OCI-LY1 (cell line): ENCODE measurements around the gene CMTR2.

Source experiments
- H2AFZ ChIP-seq: fragments of 200-600 bp; sonication (generic), shearing (Covaris generic); 2 replicates; pipeline ENCODE4 v1.6.0; 2014; ENCODE audit warnings: antibody characterized with exemption, mild to moderate bottlenecking, low read length
- H3F3A ChIP-seq: fragments of 200-600 bp; sonication (generic), shearing (Covaris generic); 2 replicates; pipeline ENCODE4 v1.6.0; 2014; ENCODE audit warnings: mild to moderate bottlenecking, antibody characterized with exemption, low read length, moderate library complexity; ENCODE audit not compliant: insufficient read depth
- H3K27ac ChIP-seq: fragments of 200-600 bp; sonication (generic); 2 replicates; pipeline ENCODE4 v1.5.1; 2014; ENCODE audit warnings: low read length, mixed run types, mild to moderate bottlenecking, low read depth; ENCODE audit not compliant: poor library complexity, severe bottlenecking
- H3K27me3 ChIP-seq: fragments of 200-600 bp; sonication (generic); 2 replicates; pipeline ENCODE4 v1.6.0; 2014; ENCODE audit warnings: antibody characterized with exemption, mild to moderate bottlenecking, low read length, moderate library complexity; ENCODE audit not compliant: insufficient read depth
- H3K36me3 ChIP-seq: fragments of 200-600 bp; sonication (generic); 2 replicates; pipeline ENCODE4 v1.6.1; 2014; ENCODE audit warnings: mild to moderate bottlenecking, antibody characterized with exemption, low read length, moderate library complexity, mixed read lengths; ENCODE audit not compliant: insufficient read depth
- H3K4me1 ChIP-seq: fragments of 200-600 bp; sonication (generic); 2 replicates; pipeline ENCODE4 v1.5.1; 2014; ENCODE audit warnings: mild to moderate bottlenecking, low read length, moderate library complexity; ENCODE audit not compliant: insufficient read depth, severe bottlenecking
- H3K4me2 ChIP-seq: fragments of 200-600 bp; sonication (generic), shearing (Covaris generic); 2 replicates; pipeline ENCODE4 v1.6.1; 2014; ENCODE audit warnings: low read length
- H3K4me3 ChIP-seq: fragments of 200-600 bp; sonication (generic); 2 replicates; pipeline ENCODE4 v1.5.1; 2014; ENCODE audit warnings: low read length, low read depth, mild to moderate bottlenecking, mixed read lengths; ENCODE audit not compliant: poor library complexity, severe bottlenecking
- H3K79me2 ChIP-seq: fragments of 200-600 bp; shearing (Covaris generic); 2 replicates; pipeline ENCODE4 v1.6.1; 2016; ENCODE audit warnings: mixed run types, low read length, mixed read lengths; ENCODE audit not compliant: insufficient read depth
- H3K9ac ChIP-seq: fragments of 200-600 bp; sonication (generic), shearing (Covaris generic); 2 replicates; pipeline ENCODE4 v1.6.1; 2014; ENCODE audit warnings: mild to moderate bottlenecking, low read length, mixed read lengths
- H3K9me2 ChIP-seq: fragments of 200-600 bp; sonication (generic), shearing (Covaris generic); 2 replicates; pipeline ENCODE4 v1.6.1; 2014; ENCODE audit warnings: low read depth, mild to moderate bottlenecking, low read length, mixed read lengths
- H3K9me3 ChIP-seq: fragments of 200-600 bp; shearing (Covaris generic); 2 replicates; pipeline ENCODE4 v1.6.1; 2014; ENCODE audit warnings: low read length, mixed read lengths
- H4K20me1 ChIP-seq: fragments of 200-600 bp; sonication (generic), shearing (Covaris generic); 2 replicates; pipeline ENCODE4 v1.6.0; 2016; ENCODE audit warnings: mild to moderate bottlenecking, low read length; ENCODE audit not compliant: insufficient read depth
- EZH2 ChIP-seq: fragments of 200-600 bp; sonication (generic), shearing (Covaris generic); IDR thresholded peaks from 2 replicates; pipeline ENCODE4 v1.8.0; 2017; ENCODE audit warnings: borderline replicate concordance, mixed run types, mild to moderate bottlenecking, antibody characterized with exemption, low read length, moderate library complexity, mixed read lengths
- TF ChIP-seq, protein P1 (sequence below): fragments of 200-600 bp; sonication (generic), shearing (Covaris generic); IDR thresholded peaks from 2 replicates; pipeline ENCODE4 v1.5.1; 2017; ENCODE audit warnings: mild to moderate bottlenecking, antibody characterized with exemption, low read length, moderate library complexity, mixed read lengths

Gene CMTR2

DNA sequence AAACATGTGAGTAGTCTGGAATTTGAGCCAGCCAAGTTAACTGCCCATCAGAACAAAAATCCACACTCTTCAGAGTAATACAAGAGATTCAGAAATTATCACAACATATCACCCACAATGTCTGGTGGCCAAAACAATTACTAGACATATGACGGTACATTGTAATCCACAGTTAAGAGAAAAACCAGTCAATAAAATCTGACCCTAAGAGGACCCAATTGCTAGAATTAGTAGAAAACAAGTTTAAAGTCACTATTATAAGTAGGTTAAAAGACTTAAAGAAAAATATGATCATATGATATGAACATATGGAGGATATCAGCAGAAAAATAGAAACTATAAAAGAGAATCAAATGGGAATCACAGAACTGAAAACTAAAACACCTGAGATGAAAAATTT lies 15.8 kb downstream of the CMTR2 start:
- no peaks in the 10 kb centered on the region for H3F3A ChIP-seq

DNA sequence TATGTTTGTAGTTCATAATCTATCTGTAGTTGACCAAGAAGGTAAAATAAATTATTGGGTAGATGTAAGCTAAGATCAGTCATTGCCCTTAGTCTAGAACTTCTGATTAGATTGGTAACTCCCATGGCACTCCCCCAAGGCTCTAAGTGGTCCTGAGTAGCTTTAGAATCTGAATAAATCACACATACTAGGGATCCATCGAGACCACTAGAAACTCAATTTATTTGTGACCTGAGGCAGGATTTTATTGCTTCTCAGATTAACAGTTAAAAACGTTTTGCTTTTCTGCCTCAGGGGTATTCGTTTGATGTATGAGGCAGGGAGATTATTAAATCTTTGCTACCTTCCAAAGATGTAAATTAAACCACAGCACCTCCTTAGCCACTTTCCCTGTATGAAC lies 24.9 kb downstream of the CMTR2 start:
- no peaks in the 10 kb centered on the region; the same call in 1 of the 2 replicates for H3K36me3 ChIP-seq
- H3K4me2 ChIP-seq = no peak overlapping the region
- no peaks in the 10 kb centered on the region for H3K4me1 ChIP-seq
- peaks cover 3% of the 10 kb centered on the region; the same call in 1 of the 2 replicates for H3K27me3 ChIP-seq
- no peak overlapping the region for H3K9ac ChIP-seq
- no peak overlapping the region for H2AFZ ChIP-seq
- H3K79me2 ChIP-seq = no peaks in the 10 kb centered on the region
- no peaks in the 10 kb centered on the region for H3K9me2 ChIP-seq
- no peak overlapping the region for H3K4me3 ChIP-seq
- H3K27ac ChIP-seq = no peak overlapping the region
- H4K20me1 ChIP-seq = 0 out of 2 replicates have a peak, but pooled peaks cover under 1% of the 10 kb centered on the region
- H3F3A ChIP-seq = no peaks in the 10 kb centered on the region
- no peaks in the 10 kb centered on the region for H3K9me3 ChIP-seq
- TF ChIP-seq EZH2 = no peak

More for the DNA sequence above, 15.8 kb downstream of the CMTR2 start:
- Histone ChIP-seq H2AFZ (no peak overlapping the region), H3K9ac (no peak overlapping the region), H3K4me2 (no peak overlapping the region), H3K27ac (no peak overlapping the region), H3K4me1 (no peaks in the 10 kb centered on the region), H3K4me3 (no peak overlapping the region), H3K36me3 (no peaks in the 10 kb centered on the region; the same call in 1 of the 2 replicates), H3K79me2 (no peaks in the 10 kb centered on the region), H4K20me1 (0 out of 2 replicates have a peak, but pooled peaks cover 2% of the 10 kb centered on the region), H3K9me3 (peaks cover 3% of the 10 kb centered on the region; the same call in 1 of the 2 replicates), H3K9me2 (no peaks in the 10 kb centered on the region), H3K27me3 (peaks cover 3% of the 10 kb centered on the region; the same call in 1 of the 2 replicates)
- TF ChIP-seq, protein P1, sequence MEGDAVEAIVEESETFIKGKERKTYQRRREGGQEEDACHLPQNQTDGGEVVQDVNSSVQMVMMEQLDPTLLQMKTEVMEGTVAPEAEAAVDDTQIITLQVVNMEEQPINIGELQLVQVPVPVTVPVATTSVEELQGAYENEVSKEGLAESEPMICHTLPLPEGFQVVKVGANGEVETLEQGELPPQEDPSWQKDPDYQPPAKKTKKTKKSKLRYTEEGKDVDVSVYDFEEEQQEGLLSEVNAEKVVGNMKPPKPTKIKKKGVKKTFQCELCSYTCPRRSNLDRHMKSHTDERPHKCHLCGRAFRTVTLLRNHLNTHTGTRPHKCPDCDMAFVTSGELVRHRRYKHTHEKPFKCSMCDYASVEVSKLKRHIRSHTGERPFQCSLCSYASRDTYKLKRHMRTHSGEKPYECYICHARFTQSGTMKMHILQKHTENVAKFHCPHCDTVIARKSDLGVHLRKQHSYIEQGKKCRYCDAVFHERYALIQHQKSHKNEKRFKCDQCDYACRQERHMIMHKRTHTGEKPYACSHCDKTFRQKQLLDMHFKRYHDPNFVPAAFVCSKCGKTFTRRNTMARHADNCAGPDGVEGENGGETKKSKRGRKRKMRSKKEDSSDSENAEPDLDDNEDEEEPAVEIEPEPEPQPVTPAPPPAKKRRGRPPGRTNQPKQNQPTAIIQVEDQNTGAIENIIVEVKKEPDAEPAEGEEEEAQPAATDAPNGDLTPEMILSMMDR = no peak
- TF ChIP-seq EZH2 = no peak

DNA sequence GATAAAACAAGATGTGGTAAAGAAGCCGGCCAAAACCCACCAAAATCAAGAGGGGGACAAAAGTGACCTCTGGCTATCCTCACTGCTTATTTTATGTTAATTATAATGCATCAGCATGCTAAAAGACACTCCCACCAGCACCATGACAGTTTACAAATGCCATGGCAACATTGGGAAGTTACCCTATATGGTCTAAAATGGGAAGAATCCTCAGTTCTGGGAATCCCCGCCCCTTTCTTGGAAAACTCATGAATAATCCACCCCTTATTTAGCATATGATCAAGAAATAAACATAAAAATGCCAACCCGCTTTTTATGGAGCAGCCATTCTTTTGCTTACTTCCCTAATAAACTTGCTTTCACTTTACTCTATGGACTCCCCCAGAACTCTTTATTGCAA lies 25.6 kb downstream of the CMTR2 start:
- Histone ChIP-seq H2AFZ (no peak overlapping the region), H4K20me1 (no peaks in the 10 kb centered on the region), H3K4me1 (no peaks in the 10 kb centered on the region), H3K9me3 (no peaks in the 10 kb centered on the region), H3K27ac (no peak overlapping the region), H3K9ac (no peak overlapping the region), H3K4me3 (no peak overlapping the region), H3K36me3 (no peaks in the 10 kb centered on the region), H3K4me2 (no peak overlapping the region), H3K79me2 (no peaks in the 10 kb centered on the region), H3F3A (no peaks in the 10 kb centered on the region), H3K27me3 (no peaks in the 10 kb centered on the region), H3K9me2 (no peaks in the 10 kb centered on the region)
- no peak for TF ChIP-seq EZH2
- TF ChIP-seq, protein P1 = no peak

DNA sequence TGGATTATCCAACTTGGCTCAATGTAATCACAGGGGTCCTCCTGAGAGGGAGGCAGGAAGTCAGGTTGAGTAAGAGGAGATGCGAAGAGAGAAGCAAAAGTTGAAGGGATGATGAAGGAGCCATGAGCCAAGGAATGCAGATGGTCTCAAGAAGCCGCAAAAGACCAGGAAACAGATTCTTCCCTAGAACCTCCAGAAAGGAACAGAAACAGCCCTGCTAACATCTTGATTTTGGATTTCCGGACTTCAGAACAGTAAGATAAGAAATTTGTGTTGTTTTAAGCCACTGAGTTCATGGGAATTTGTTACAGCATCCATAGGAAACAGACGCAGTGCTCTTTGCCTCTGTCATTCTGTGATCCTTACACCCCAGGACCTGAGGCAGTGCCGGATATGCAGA lies 26.8 kb downstream of the CMTR2 start:
- no peaks in the 10 kb centered on the region for H3K79me2 ChIP-seq
- no peaks in the 10 kb centered on the region for H3K4me1 ChIP-seq
- H3K4me2 ChIP-seq = no peak overlapping the region
- H3K9me3 ChIP-seq = no peaks in the 10 kb centered on the region
- H3K4me3 ChIP-seq = no peak overlapping the region
- no peaks in the 10 kb centered on the region for H3K9me2 ChIP-seq
- H3K27me3 ChIP-seq = no peaks in the 10 kb centered on the region
- no peak overlapping the region for H2AFZ ChIP-seq
- H4K20me1 ChIP-seq = no peaks in the 10 kb centered on the region
- no peak overlapping the region for H3K27ac ChIP-seq
- TF ChIP-seq, protein P1 = no peak
- no peak for TF ChIP-seq EZH2
- H3K36me3 ChIP-seq = no peaks in the 10 kb centered on the region
- H3F3A ChIP-seq = no peaks in the 10 kb centered on the region
- no peak overlapping the region for H3K9ac ChIP-seq
